Gastroesophageal sphincter (tissue), 4 donors: Measurements from ENCODE around the gene SLC7A6. TPM values are rescaled to one million over a fixed set of nuclear protein-coding genes. Genes with fewer than 3 reads are reported as not detected.

Source experiments
- ATAC-seq: fragments of 150-250 bp; one replicate; pipeline ENCODE4 v1.9.1; 2016; ENCODE audit warnings: mild to moderate bottlenecking, moderate library complexity
- H3K27ac ChIP-seq, 4 donors: fragments of 200-600 bp; sonication (generic) in 3 of 4; 1 replicate in 3 of 4; 2 replicates in 1 of 4; pipeline ENCODE4 v1.5.1; 2016 to 2019
- H3K27me3 ChIP-seq: fragments of 200-600 bp; sonication (generic); one replicate; pipeline ENCODE4 v1.5.1; 2019
- H3K36me3 ChIP-seq, 2 donors: fragments of 200-600 bp; sonication (generic); one replicate each; pipeline ENCODE4 v1.5.1; 2019; ENCODE audit warnings: control low read depth in 1 of 2
- H3K4me1 ChIP-seq, 3 donors: fragments of 200-600 bp; sonication (generic); 1 replicate in 2 of 3; 2 replicates in 1 of 3; pipeline ENCODE4 v1.5.1; 2016 to 2019; ENCODE audit warnings: control low read depth in 2 of 3
- H3K4me3 ChIP-seq, 2 donors: fragments of 200-600 bp; sonication (generic); one replicate each; pipeline ENCODE4 v1.5.1; 2019; ENCODE audit warnings: mild to moderate bottlenecking in 1 of 2, moderate library complexity in 1 of 2
- H3K9me3 ChIP-seq, 3 donors: fragments of 200-600 bp; sonication (generic); one replicate each; pipeline ENCODE4 v1.5.1; 2017 to 2019; ENCODE audit warnings: control low read depth in 2 of 3
- EP300 ChIP-seq: sonication (generic); formaldehyde crosslinking; IDR thresholded peaks from one replicate; pipeline ENCODE4 v1.6.1; 2017; ENCODE audit warnings: antibody characterized with exemption, mild to moderate bottlenecking
- POLR2A ChIP-seq, 2 donors: fragments of 450-650 bp; IDR thresholded peaks; one replicate each; pipeline ENCODE4 v1.6.1; 2017; ENCODE audit warnings: antibody characterized with exemption in 2 of 2, mild to moderate bottlenecking in 2 of 2, moderate library complexity in 1 of 2
- POLR2AphosphoS5 ChIP-seq: sonication (generic); formaldehyde crosslinking; IDR thresholded peaks from one replicate; pipeline ENCODE4 v1.6.1; 2017; ENCODE audit warnings: antibody characterized with exemption
- WGBS, 2 donors: methylation state at CpG; one replicate each; pipeline ENCODE4 v1.1.5; 2018; ENCODE audit warnings: low coverage in 1 of 2; 5-methylcytosine and 5-hydroxymethylcytosine counted together
- total RNA-seq, 4 donors: library from RNA; depleted of rRNA; stranded (reverse); fragments of >200 nt; gene quantifications; one replicate each; pipeline ENCODE4 v1.1.0, GENCODE V29; 2016
- TF ChIP-seq, protein P1 (sequence below), 4 experiments: fragments of 200-600 bp in 2 of 4; fragments of 450-650 bp in 2 of 4; sonication (generic) in 1 of 4; IDR thresholded peaks; one replicate each; pipeline ENCODE4 v1.5.1; 2017 to 2019; ENCODE audit warnings: antibody characterized with exemption in 4 of 4, mild to moderate bottlenecking in 2 of 4, moderate library complexity in 2 of 4

SLC7A6 gene
- total RNA-seq, 4 donors from 2014 or later: 19.1 to 51.5 (median 33.7) TPM

DNA sequence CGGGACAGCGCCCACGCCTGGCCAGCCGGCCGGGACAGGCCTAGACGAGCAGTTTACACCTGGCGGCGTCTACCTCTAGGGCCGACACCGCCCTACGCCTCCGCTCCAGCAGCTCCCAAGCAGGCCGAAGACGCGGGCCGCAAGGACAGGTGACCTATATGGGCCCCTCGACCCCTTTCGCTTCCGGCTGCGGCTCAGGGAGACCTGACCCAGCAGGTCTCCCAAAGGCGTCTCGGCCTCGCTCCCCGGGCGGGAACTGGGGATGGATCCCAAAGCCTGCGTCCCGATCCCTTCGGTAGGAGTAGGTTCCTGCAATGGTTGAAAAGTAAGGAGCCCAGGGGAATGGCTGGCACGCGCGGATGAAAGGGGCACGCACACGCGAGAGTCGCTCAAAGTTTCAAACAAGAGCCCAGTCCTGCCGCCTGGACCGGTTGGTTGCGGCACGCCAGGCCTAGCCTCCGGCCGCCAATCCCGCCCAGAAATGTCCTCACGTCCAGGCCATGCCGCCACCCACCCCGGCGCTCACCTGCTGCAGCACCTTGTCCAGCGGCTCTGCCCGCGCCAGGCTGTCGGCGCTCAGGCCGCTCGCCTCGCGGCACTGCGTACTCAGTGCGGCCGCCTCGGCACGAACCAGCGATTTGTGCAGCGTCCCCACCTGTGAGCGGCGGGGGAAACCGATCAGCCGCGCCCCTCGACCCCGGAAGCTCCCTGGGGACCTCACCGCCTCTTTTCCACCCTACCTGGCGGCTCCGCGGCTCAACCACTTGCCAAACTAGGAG, 29.0 kb upstream of the SLC7A6 start:
- no peak for ATAC-seq
- WGBS, 2 donors: 47% methylated on average over 8 of the region's 73 CpGs; no CpG with 5 or more reads in 1 of the 2 donors
- no peaks in the 10 kb centered on the region for H3K9me3 ChIP-seq
- TF ChIP-seq POLR2AphosphoS5 (no peak), EP300 (no peak), POLR2A (IDR thresholded peaks at IDR 0.05) (no peak)
- TF ChIP-seq, protein P1, sequence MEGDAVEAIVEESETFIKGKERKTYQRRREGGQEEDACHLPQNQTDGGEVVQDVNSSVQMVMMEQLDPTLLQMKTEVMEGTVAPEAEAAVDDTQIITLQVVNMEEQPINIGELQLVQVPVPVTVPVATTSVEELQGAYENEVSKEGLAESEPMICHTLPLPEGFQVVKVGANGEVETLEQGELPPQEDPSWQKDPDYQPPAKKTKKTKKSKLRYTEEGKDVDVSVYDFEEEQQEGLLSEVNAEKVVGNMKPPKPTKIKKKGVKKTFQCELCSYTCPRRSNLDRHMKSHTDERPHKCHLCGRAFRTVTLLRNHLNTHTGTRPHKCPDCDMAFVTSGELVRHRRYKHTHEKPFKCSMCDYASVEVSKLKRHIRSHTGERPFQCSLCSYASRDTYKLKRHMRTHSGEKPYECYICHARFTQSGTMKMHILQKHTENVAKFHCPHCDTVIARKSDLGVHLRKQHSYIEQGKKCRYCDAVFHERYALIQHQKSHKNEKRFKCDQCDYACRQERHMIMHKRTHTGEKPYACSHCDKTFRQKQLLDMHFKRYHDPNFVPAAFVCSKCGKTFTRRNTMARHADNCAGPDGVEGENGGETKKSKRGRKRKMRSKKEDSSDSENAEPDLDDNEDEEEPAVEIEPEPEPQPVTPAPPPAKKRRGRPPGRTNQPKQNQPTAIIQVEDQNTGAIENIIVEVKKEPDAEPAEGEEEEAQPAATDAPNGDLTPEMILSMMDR (IDR thresholded peaks at IDR 0.05): no peak
- H3K4me3 ChIP-seq: peak overlapping the region in 1 of 2 donors; percentile 70
- peaks cover 0 to 22% of the 10 kb centered on the region in 2 donors for H3K36me3 ChIP-seq
- H3K27me3 ChIP-seq: no peaks in the 10 kb centered on the region
- peaks cover 0 to 42% (median 9%) of the 10 kb centered on the region in 3 donors for H3K4me1 ChIP-seq
- H3K27ac ChIP-seq: peak overlapping the region in 3 of 4 donors; percentile 40 to 88 (median 86)

DNA sequence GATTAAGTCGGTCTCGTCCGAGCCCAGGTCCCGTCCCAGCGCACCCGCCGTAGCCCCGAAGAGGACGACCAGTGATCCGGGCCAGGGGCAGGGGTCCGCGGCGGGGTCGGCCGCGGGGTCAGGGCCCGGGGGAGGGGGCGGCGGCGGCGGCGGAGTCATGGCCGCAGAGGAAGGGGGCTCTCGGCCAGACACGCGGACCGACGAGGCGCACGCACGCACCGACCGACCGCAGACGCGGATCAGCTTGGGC, 28.5 kb upstream of the SLC7A6 start, which contains the start of gene ESRP2:
Gene ESRP2, minus strand, starts transcription at position 241 of the 250 bp plus-strand sequence. Its CDS starts 82 bp downstream, at position 159.
- no peaks in the 10 kb centered on the region for H3K9me3 ChIP-seq
- peaks cover 0 to 17% of the 10 kb centered on the region in 2 donors for H3K36me3 ChIP-seq
- no peaks in the 10 kb centered on the region for H3K27me3 ChIP-seq
- H3K4me1 ChIP-seq: peaks cover 0 to 43% (median 9%) of the 10 kb centered on the region in 3 donors
- TF ChIP-seq, protein P1 (IDR thresholded peaks at IDR 0.05): no peak
- TF ChIP-seq POLR2A (IDR thresholded peaks at IDR 0.05): no peak
- H3K4me3 ChIP-seq: peak within 1 kb of the TSS; percentile 54 to 70
- no CpG with 5 or more reads among the region's 36 CpGs for WGBS, 2 donors
- H3K27ac ChIP-seq: peak within 1 kb of the TSS; percentile 55 to 88 (median 84)
- no peak for ATAC-seq

DNA sequence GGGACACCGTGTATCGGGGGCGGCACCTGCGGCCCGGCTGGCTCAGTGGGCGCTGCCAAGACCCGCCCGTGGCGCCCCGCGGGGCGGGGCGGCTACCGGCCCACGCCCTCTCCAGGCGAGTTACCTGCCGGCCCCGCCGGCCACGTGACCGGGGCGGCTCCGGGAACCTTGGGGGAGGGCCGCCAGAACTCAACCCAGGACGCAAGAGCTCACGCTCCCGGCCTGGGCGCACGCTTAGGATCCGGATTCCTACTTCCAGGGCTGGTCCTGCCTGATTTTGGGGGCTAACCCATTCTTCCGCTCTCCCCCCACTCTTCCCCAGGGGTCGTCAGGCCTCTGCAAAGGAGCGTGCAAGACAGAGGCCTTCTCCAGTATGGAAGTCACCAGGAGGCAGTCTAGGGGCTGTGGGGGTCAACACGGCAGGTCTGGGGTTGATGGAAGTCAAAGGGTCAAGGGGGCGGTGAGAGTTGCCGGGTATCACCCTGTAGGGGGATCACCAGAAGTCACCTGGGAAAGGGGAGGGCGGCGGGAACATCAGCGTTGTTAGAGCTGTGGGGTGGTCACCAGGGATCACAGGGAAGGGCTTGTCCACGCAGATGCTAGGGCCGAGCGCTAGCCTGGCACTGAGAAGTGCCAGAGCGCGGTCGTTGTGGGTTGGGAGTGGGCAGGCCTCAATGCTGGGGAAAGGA, 28.0 kb upstream of the SLC7A6 start:
- Histone ChIP-seq H3K27me3 (no peaks in the 10 kb centered on the region), H3K4me3 (peak overlapping the region; percentile 4 to 70), H3K36me3 (peaks cover 0 to 12% of the 10 kb centered on the region in 2 donors), H3K9me3 (no peaks in the 10 kb centered on the region), H3K4me1 (peaks cover 0 to 43% (median 9%) of the 10 kb centered on the region in 3 donors), H3K27ac (peak overlapping the region in 3 of 4 donors; percentile 83 to 88 (median 86))
- ATAC-seq: no peak
- TF ChIP-seq, protein P1 (IDR thresholded peaks at IDR 0.05): no peak
- TF ChIP-seq EP300 (no peak), POLR2AphosphoS5 (no peak), POLR2A (IDR thresholded peaks at IDR 0.05) (no peak)
- WGBS, 2 donors: 34% methylated on average over 7 of the region's 45 CpGs; no CpG with 5 or more reads in 1 of the 2 donors

DNA sequence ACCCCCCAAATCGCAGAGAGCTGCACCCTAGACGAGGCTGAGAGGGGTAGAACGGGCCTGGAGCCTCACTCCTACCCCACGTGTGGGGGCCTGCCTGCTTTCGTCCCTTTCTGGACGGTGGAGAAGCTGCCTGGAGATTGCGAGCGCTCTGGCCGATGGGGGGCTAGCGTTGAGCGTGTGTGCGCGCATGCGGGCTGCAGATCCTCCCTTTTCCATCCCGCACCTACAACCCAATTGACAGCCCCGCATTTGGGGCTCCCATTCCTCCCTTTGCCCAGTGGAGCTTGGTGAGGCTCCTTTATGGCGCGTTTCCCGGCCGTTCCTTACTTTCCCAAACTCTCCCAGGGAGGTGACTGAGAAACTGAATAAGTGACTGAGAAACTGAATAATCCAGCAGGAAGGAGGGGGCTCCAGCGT, 27.5 kb upstream of the SLC7A6 start:
- no peaks in the 10 kb centered on the region for H3K27me3 ChIP-seq
- H3K27ac ChIP-seq: peak overlapping the region; percentile 55 to 88 (median 84)
- H3K36me3 ChIP-seq: peaks cover 0 to 7% of the 10 kb centered on the region in 2 donors
- TF ChIP-seq, protein P1 (IDR thresholded peaks at IDR 0.05): no peak
- no peak for TF ChIP-seq POLR2AphosphoS5
- no peak for TF ChIP-seq POLR2A (IDR thresholded peaks at IDR 0.05)
- no peak for TF ChIP-seq EP300
- ATAC-seq: no peak
- peak overlapping the region; percentile 54 to 70 for H3K4me3 ChIP-seq
- no peaks in the 10 kb centered on the region for H3K9me3 ChIP-seq
- 25% methylated on average over 16 of the region's 21 CpGs; no CpG with 5 or more reads in 1 of the 2 donors for WGBS, 2 donors
- peaks cover 0 to 43% (median 9%) of the 10 kb centered on the region in 3 donors for H3K4me1 ChIP-seq
